H9 (cell line): Measurements from ENCODE around the gene UBP1. TPM values are rescaled to one million over a fixed set of nuclear protein-coding genes. Genes with fewer than 3 reads are reported as not detected.

Experiments used
- DNase-seq: peaks from one replicate; pipeline ENCODE4 v3.0.0-alpha.2; 2017
- H2AFZ ChIP-seq: one replicate; pipeline ENCODE4 v1.6.1; 2013; ENCODE audit warnings: mild to moderate bottlenecking, low read length, control low read depth, moderate library complexity
- H2AK5ac ChIP-seq: 2 replicates; pipeline ENCODE4 v1.6.1; 2013; ENCODE audit warnings: low read length, control low read depth, mixed read lengths; ENCODE audit not compliant: insufficient read length
- H2BK120ac ChIP-seq: one replicate; pipeline ENCODE4 v1.6.1; 2013; ENCODE audit warnings: low read depth, mild to moderate bottlenecking, low read length, control low read depth, inconsistent platforms; ENCODE audit not compliant: poor library complexity, severe bottlenecking
- H2BK12ac ChIP-seq: 2 replicates; pipeline ENCODE4 v1.6.1; 2013; ENCODE audit warnings: low read length, control low read depth, mixed read lengths, low read depth; ENCODE audit not compliant: insufficient read length
- H2BK15ac ChIP-seq: 2 replicates; pipeline ENCODE4 v1.6.1; 2013; ENCODE audit warnings: low read depth, low read length, control low read depth
- H2BK20ac ChIP-seq: one replicate; pipeline ENCODE4 v1.6.1; 2013; ENCODE audit warnings: low read depth, mild to moderate bottlenecking, low read length, control low read depth, inconsistent platforms; ENCODE audit not compliant: poor library complexity, severe bottlenecking
- H2BK5ac ChIP-seq: 2 replicates; pipeline ENCODE4 v1.6.1; 2013; ENCODE audit warnings: low read length, control low read depth, mixed read lengths; ENCODE audit not compliant: insufficient read length
- H3K14ac ChIP-seq: 2 replicates; pipeline ENCODE4 v1.6.1; 2013; ENCODE audit warnings: low read length, control low read depth; ENCODE audit not compliant: insufficient read depth
- H3K18ac ChIP-seq: 2 replicates; pipeline ENCODE4 v1.6.1; 2013; ENCODE audit warnings: low read depth, mild to moderate bottlenecking, mixed read lengths, low read length, control low read depth; ENCODE audit not compliant: insufficient read length
- H3K23ac ChIP-seq: 2 replicates; pipeline ENCODE4 v1.6.1; 2013; ENCODE audit warnings: low read length, control low read depth, mixed read lengths, low read depth; ENCODE audit not compliant: insufficient read length
- H3K23me2 ChIP-seq: 2 replicates; pipeline ENCODE4 v1.6.1; 2013; ENCODE audit warnings: low read depth, mild to moderate bottlenecking, mixed read lengths, low read length, control low read depth; ENCODE audit not compliant: insufficient read length, poor library complexity, severe bottlenecking
- H3K27ac ChIP-seq: 2 replicates; pipeline ENCODE4 v1.5.1; 2013; ENCODE audit warnings: low read length, control low read depth, mixed read lengths, low read depth; ENCODE audit not compliant: insufficient read length
- H3K27me3 ChIP-seq: 2 replicates; pipeline ENCODE4 v1.6.1; 2013; ENCODE audit warnings: low read length, control low read depth, inconsistent platforms; ENCODE audit not compliant: insufficient read depth
- H3K4ac ChIP-seq: 2 replicates; pipeline ENCODE4 v1.6.1; 2013; ENCODE audit warnings: low read depth, mild to moderate bottlenecking, control low read depth, inconsistent platforms, low read length, moderate library complexity
- H3K4me1 ChIP-seq: 2 replicates; pipeline ENCODE4 v1.6.1; 2013; ENCODE audit warnings: low read length, control low read depth, inconsistent platforms; ENCODE audit not compliant: insufficient read depth
- H3K4me2 ChIP-seq: 2 replicates; pipeline ENCODE4 v1.6.1; 2013; ENCODE audit warnings: low read length, control low read depth, mixed read lengths; ENCODE audit not compliant: insufficient read length, insufficient read depth
- H3K56ac ChIP-seq: 2 replicates; pipeline ENCODE4 v1.6.1; 2013; ENCODE audit warnings: low read depth, mild to moderate bottlenecking, mixed read lengths, low read length, control low read depth; ENCODE audit not compliant: insufficient read length
- H3K79me1 ChIP-seq: 2 replicates; pipeline ENCODE4 v1.6.1; 2013; ENCODE audit warnings: low read depth, mild to moderate bottlenecking, moderate library complexity, low read length, control low read depth, inconsistent platforms; ENCODE audit not compliant: insufficient read depth, poor library complexity, severe bottlenecking
- H3K79me2 ChIP-seq: 2 replicates; pipeline ENCODE4 v1.6.1; 2013; ENCODE audit warnings: low read length, control low read depth, inconsistent platforms; ENCODE audit not compliant: insufficient read depth
- H3K9ac ChIP-seq: 2 replicates; pipeline ENCODE4 v1.6.1; 2013; ENCODE audit warnings: low read length, control low read depth, mixed read lengths; ENCODE audit not compliant: insufficient read length; ENCODE audit errors: extremely low read depth
- H3K9me3 ChIP-seq: one replicate; pipeline ENCODE4 v1.6.1; 2013; ENCODE audit warnings: low read depth, low read length, inconsistent platforms; ENCODE audit not compliant: control insufficient read depth
- H3T11ph ChIP-seq: one replicate; pipeline ENCODE4 v1.6.1; 2013; ENCODE audit warnings: mild to moderate bottlenecking, low read length, control low read depth, inconsistent platforms
- H4K20me1 ChIP-seq: one replicate; pipeline ENCODE4 v1.6.1; 2013; ENCODE audit not compliant: control insufficient read depth, insufficient read length, insufficient read depth
- H4K5ac ChIP-seq: 2 replicates; pipeline ENCODE4 v1.6.1; 2013; ENCODE audit warnings: low read depth, mild to moderate bottlenecking, mixed read lengths, low read length, control low read depth; ENCODE audit not compliant: insufficient read length
- H4K8ac ChIP-seq: replicated peaks from 2 replicates; pipeline ENCODE4 v1.6.1; 2013; ENCODE audit warnings: low read length, control low read depth, mixed read lengths, low read depth; ENCODE audit not compliant: insufficient read length
- H4K91ac ChIP-seq: 2 replicates; pipeline ENCODE4 v1.6.1; 2013; ENCODE audit warnings: low read depth, mild to moderate bottlenecking, moderate library complexity, mixed read lengths, low read length, control low read depth; ENCODE audit not compliant: insufficient read length
- H3K27ac Mint-ChIP-seq, 3 experiments: 2 replicates in 2 of 3; 3 replicates in 1 of 3; pipeline ENCODE4 v1.8.0; 2020 to 2021; ENCODE audit warnings: mixed read lengths in 3 of 3, mild to moderate bottlenecking in 1 of 3, moderate library complexity in 1 of 3
- H3K27me3 Mint-ChIP-seq: 2 replicates; pipeline ENCODE4 v1.8.0; 2021; ENCODE audit warnings: low read depth, mild to moderate bottlenecking, moderate library complexity, mixed read lengths
- H3K36me3 Mint-ChIP-seq, 3 experiments: 2 replicates in 2 of 3; 3 replicates in 1 of 3; pipeline ENCODE4 v1.8.0; 2020 to 2021; ENCODE audit warnings: low read depth in 3 of 3, mixed read lengths in 3 of 3; ENCODE audit not compliant: insufficient read depth in 1 of 3
- H3K4me1 Mint-ChIP-seq, 2 experiments: 2 replicates each; pipeline ENCODE4 v1.8.0; 2020; ENCODE audit warnings: mixed read lengths in 2 of 2
- H3K4me3 Mint-ChIP-seq, 2 experiments: 2 replicates in 1 of 2; 3 replicates in 1 of 2; pipeline ENCODE4 v1.8.0; 2020 to 2021; ENCODE audit warnings: mild to moderate bottlenecking in 2 of 2, mixed read lengths in 2 of 2, moderate library complexity in 1 of 2
- H3K9me3 Mint-ChIP-seq, 2 experiments: 2 replicates in 1 of 2; 3 replicates in 1 of 2; pipeline ENCODE4 v1.8.0; 2020; ENCODE audit warnings: mild to moderate bottlenecking in 2 of 2, mixed read lengths in 2 of 2, moderate library complexity in 1 of 2
- CTCF ChIP-seq: fragments of 200-600 bp; sonication (generic); conservative IDR thresholded peaks from 3 replicates; pipeline ENCODE4 v1.8.0; 2021; ENCODE audit warnings: antibody characterized with exemption, mild to moderate bottlenecking
- WGBS: extraction: QIAGEN DNeasy Blood & Tissue Kit; methylation state at CpG from one replicate; pipeline ENCODE4 v1.1.7; 2013; ENCODE audit warnings: missing lambda C conversion rate, low lambda C conversion rate, mixed read lengths; ENCODE audit not compliant: insufficient read length; ENCODE audit errors: extremely low coverage; 5-methylcytosine and 5-hydroxymethylcytosine counted together
- total RNA-seq: library from RNA; stranded (reverse); gene quantifications from 2 replicates; pipeline ENCODE4 v1.2.1, GENCODE V29; 2021

UBP1 gene
- total RNA-seq, 1 experiment from 2014 or later = 103 TPM

- no peak for DNase-seq
- Mint-ChIP-seq H3K27ac (no peak overlapping the region), H3K27me3 (no peaks in the 10 kb centered on the region), H3K4me1 (peaks cover 12 to 13% of the 10 kb centered on the region in 2 experiments), H3K4me3 (no peak overlapping the region), H3K9me3 (no peaks in the 10 kb centered on the region), H3K36me3 (peaks cover 0 to 19% (median 8%) of the 10 kb centered on the region in 3 experiments; a peak in 6 of 7 replicates)
- Histone ChIP-seq H4K20me1 (no peaks in the 10 kb centered on the region), H3K79me2 (no peaks in the 10 kb centered on the region), H3K14ac (no peak overlapping the region), H3K79me1 (no peaks in the 10 kb centered on the region), H2BK20ac (no peak overlapping the region), H3K27me3 (no peaks in the 10 kb centered on the region), H2BK120ac (no peak overlapping the region), H3K23ac (no peak overlapping the region), H3K4me1 (no peaks in the 10 kb centered on the region), H4K8ac (no peak overlapping the region), H2BK15ac (no peak overlapping the region), H3K27ac (no peak overlapping the region), H3T11ph (no peak overlapping the region), H3K4me2 (no peak overlapping the region), H4K5ac (no peak overlapping the region), H4K91ac (no peak overlapping the region), H3K4ac (no peak overlapping the region), H3K23me2 (no peaks in the 10 kb centered on the region), H3K9ac (no peak overlapping the region), H2AFZ (no peak overlapping the region), H3K56ac (no peak overlapping the region), H3K18ac (no peak overlapping the region), H2BK12ac (no peak overlapping the region), H2BK5ac (no peak overlapping the region), H2AK5ac (no peak overlapping the region), H3K9me3 (no peaks in the 10 kb centered on the region)
- TF ChIP-seq CTCF = no peak
- no CpG with 5 or more reads among the region's 3 CpGs for WGBS
Observed at GRCh38 chr3:33380653-33381052, 59.6 kb downstream of the UBP1 start.
